ENCODE data around the gene DNM3.

DNA sequence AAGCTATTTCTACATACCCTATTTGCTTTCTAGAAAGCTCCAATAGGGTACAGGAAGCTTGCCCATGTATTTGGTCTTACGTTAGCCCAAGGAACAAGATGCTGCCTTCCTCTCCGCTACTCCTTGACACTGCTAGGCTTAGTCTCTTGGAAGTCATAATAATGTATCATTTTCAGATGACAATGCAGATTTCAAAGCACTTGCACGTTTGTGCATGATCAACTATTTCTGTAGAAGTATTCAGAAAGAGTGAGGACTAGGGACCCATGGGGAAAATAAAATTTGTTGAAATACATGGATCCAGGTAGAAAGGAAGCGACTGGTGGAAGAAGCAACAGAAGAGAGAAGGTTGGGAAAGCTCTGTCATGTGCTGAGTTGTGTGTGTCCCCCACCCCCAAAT lies 367.3 kb downstream of the DNM3 start:
- TF ChIP-seq, protein P1, sequence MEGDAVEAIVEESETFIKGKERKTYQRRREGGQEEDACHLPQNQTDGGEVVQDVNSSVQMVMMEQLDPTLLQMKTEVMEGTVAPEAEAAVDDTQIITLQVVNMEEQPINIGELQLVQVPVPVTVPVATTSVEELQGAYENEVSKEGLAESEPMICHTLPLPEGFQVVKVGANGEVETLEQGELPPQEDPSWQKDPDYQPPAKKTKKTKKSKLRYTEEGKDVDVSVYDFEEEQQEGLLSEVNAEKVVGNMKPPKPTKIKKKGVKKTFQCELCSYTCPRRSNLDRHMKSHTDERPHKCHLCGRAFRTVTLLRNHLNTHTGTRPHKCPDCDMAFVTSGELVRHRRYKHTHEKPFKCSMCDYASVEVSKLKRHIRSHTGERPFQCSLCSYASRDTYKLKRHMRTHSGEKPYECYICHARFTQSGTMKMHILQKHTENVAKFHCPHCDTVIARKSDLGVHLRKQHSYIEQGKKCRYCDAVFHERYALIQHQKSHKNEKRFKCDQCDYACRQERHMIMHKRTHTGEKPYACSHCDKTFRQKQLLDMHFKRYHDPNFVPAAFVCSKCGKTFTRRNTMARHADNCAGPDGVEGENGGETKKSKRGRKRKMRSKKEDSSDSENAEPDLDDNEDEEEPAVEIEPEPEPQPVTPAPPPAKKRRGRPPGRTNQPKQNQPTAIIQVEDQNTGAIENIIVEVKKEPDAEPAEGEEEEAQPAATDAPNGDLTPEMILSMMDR (IDR thresholded peaks at IDR 0.05) = no peak
- no peak for TF ChIP-seq POLR2A (IDR thresholded peaks at IDR 0.05)
